Naive thymus-derived CD8-positive, alpha-beta T cell (primary cell): ENCODE results near the gene FN1. TPM values are rescaled to one million over a fixed set of nuclear protein-coding genes. Genes with fewer than 3 reads are reported as not detected.

ENCODE experiments used
- ATAC-seq, 2 donors: fragments of 150-1000 bp; cut with Tn5 transposase in 1 of 2; sonication (Bioruptor Pico), chemical (Tn5 transposase) in 1 of 2; 1 replicate in 1 of 2; 2 replicates in 1 of 2; pipeline ENCODE4 v1.10.0; 2021; ENCODE audit warnings: mild to moderate bottlenecking in 2 of 2, moderate library complexity in 2 of 2
- POLR2A ChIA-PET: fragments of 350-600 bp; sonication (Branson Sonifier 250); formaldehyde crosslinking; loops from one replicate; lab custom pipeline; 2021; ENCODE audit warnings: antibody characterized with exemption; lab: Charles Lee
- DNase-seq, 10 donors: peaks; one replicate each; pipeline versions ENCODE4 v3.0.0 to v3.0.0-alpha.2; 2020 to 2022
- H3K27ac Mint-ChIP-seq, 10 donors: one replicate each; pipeline ENCODE4 v1.8.0; 2020 to 2022; ENCODE audit warnings: mild to moderate bottlenecking in 10 of 10, mixed read lengths in 10 of 10, moderate library complexity in 4 of 10, inconsistent platforms in 1 of 10
- H3K27me3 Mint-ChIP-seq, 5 donors: one replicate each; pipeline ENCODE4 v1.8.0; 2021 to 2022; ENCODE audit warnings: mixed read lengths in 5 of 5
- H3K36me3 Mint-ChIP-seq, 3 donors: one replicate each; pipeline ENCODE4 v1.8.0; 2020 to 2022; ENCODE audit warnings: mixed read lengths in 3 of 3, mild to moderate bottlenecking in 2 of 3, inconsistent platforms in 1 of 3
- H3K4me1 Mint-ChIP-seq, 4 donors: one replicate each; pipeline ENCODE4 v1.8.0; 2021 to 2022; ENCODE audit warnings: mixed read lengths in 4 of 4
- H3K4me3 Mint-ChIP-seq, 10 donors: one replicate each; pipeline ENCODE4 v1.8.0; 2020 to 2022; ENCODE audit warnings: mild to moderate bottlenecking in 10 of 10, mixed read lengths in 10 of 10, moderate library complexity in 6 of 10, inconsistent platforms in 1 of 10
- H3K9me3 Mint-ChIP-seq, 9 donors: one replicate each; pipeline ENCODE4 v1.8.0; 2020 to 2022; ENCODE audit warnings: mixed read lengths in 9 of 9, mild to moderate bottlenecking in 3 of 9, inconsistent platforms in 1 of 9, moderate library complexity in 1 of 9
- polyA plus RNA-seq, 3 donors: library from polyadenylated mRNA; unstranded; fragments of 300-500 nt; fragmentation: Illumina TruSeq; gene quantifications; one replicate each; pipeline ENCODE4 v1.2.3, GENCODE V29; 2021
- total RNA-seq, 8 experiments: library from RNA in 2 of 8; stranded (reverse) in 2 of 8; gene quantifications; one replicate each; pipeline ENCODE4 v1.2.3 and lab custom pipeline; 2021 to 2026

FN1 gene
- total and polyA plus RNA-seq, 5 experiments from 2014 or later: 0.05 to 1.3 (median 0.63) TPM; not detected in 1

DNA sequence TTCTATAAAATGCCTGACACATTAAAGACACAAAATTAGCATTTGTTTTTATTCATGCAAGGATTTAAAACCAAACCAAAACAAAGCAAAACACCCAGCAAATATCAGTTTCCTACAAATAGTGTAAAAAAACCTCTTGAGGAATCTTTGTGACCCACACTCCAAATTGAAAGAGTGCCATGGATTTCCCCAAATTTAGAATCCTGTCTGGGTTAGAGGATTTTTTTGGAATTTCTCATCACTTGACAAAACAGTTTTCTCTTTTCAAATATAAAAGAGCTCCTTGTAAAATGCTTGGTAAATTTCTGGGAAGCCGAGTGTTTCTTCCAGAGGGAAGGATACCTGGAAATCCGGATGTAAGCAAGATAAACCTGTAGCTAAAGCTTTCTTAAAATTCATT, 1.7 kb upstream of the FN1 start:
- ATAC-seq: no peak
- no peak for DNase-seq
- no peak overlapping the region for H3K27ac Mint-ChIP-seq
- peaks cover 13 to 22% (median 20%) of the 10 kb centered on the region in 4 donors for H3K4me1 Mint-ChIP-seq
- peak overlapping the region in 1 of 10 donors; percentile 83 for H3K4me3 Mint-ChIP-seq
- peaks cover 28 to 79% (median 65%) of the 10 kb centered on the region in 5 donors for H3K27me3 Mint-ChIP-seq
- H3K36me3 Mint-ChIP-seq: peaks cover 0 to 3% (median 3%) of the 10 kb centered on the region in 3 donors
- POLR2A ChIA-PET: no interaction called here
- H3K9me3 Mint-ChIP-seq: no peaks in the 10 kb centered on the region

DNA sequence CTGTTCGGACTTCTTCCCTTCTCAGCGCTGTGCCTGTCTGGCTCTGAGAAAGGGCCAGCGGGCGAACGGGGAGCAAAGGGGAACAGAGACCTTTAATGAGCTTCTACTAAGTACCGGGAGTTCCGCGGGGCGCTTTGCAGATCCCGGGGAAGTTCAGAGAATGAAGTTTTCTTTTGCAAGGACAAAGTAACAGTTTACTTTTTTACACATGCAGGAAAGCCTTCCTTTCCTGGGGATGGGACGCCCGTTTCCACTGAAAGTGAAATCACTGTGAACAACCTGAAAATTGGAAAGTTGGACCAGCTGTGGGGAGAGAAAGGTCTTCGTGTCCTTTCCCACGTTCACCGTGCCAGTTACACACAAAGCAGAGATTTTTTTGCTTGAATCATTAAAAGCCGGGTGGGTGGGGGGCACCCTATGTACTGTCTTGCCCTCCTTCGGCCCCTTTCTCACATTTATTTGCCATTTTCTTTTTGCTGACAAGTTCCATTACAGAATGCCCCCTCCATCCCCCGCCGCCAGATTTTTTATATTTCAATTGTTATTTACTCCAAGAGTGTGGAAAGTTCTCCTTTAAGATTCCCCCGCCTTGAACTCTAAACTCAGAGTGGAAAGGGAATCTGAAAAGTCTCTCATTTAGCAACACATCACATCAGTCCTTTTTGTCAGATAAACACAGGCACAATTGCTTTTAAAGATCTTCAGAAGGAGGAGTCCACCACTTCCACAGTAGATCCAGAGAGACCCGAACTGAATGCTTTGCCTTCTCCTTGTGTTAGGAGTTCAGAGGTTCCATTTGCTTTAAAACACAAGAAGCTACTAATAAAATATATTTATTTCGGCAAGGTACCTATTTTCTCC, 1.1 kb upstream of the FN1 start:
- POLR2A ChIA-PET: no interaction called here
- Mint-ChIP-seq H3K27ac (peak overlapping the region in 2 of 10 donors; percentile 11 to 61), H3K9me3 (no peaks in the 10 kb centered on the region), H3K4me3 (peak overlapping the region; percentile 72 to 88 (median 83)), H3K4me1 (peaks cover 13 to 22% (median 20%) of the 10 kb centered on the region in 4 donors), H3K27me3 (peaks cover 30 to 79% (median 65%) of the 10 kb centered on the region in 5 donors), H3K36me3 (peaks cover 0 to 3% (median 3%) of the 10 kb centered on the region in 3 donors)
- ATAC-seq (peak in 1 of 2 donors; percentile 11), DNase-seq (peak in 1 of 10 donors; percentile 8)

GRCh38 chr2:215435280-215435869, 493 bp downstream of the FN1 start:
- Mint-ChIP-seq H3K9me3 (no peaks in the 10 kb centered on the region), H3K4me3 (peak overlapping the region; percentile 39 to 84 (median 75)), H3K27me3 (peaks cover 38 to 92% (median 72%) of the 10 kb centered on the region in 5 donors), H3K27ac (no peak overlapping the region), H3K4me1 (peaks cover 13 to 22% (median 20%) of the 10 kb centered on the region in 4 donors), H3K36me3 (peaks cover 0 to 3% (median 3%) of the 10 kb centered on the region in 3 donors)
- peak; percentile 28 to 35 for ATAC-seq
- DNase-seq: peak in 2 of 10 donors; percentile 13 to 19
- POLR2A ChIA-PET: no interaction called here

GRCh38 chr2:215434447-215435279, 1.2 kb downstream of the FN1 start:
- Mint-ChIP-seq H3K27ac (peak overlapping the region in 1 of 10 donors; percentile 35), H3K27me3 (peaks cover 42 to 94% (median 72%) of the 10 kb centered on the region in 5 donors), H3K9me3 (no peaks in the 10 kb centered on the region), H3K4me1 (peaks cover 13 to 22% (median 20%) of the 10 kb centered on the region in 4 donors), H3K36me3 (peaks cover 0 to 3% (median 3%) of the 10 kb centered on the region in 3 donors), H3K4me3 (peak overlapping the region; percentile 39 to 84 (median 75))
- POLR2A ChIA-PET: no interaction called here
- no peak for DNase-seq
- no peak for ATAC-seq

GRCh38 chr2:215432759-215433594, 2.9 kb downstream of the FN1 start:
- H3K27ac Mint-ChIP-seq: no peak overlapping the region
- H3K9me3 Mint-ChIP-seq: no peaks in the 10 kb centered on the region
- no peak overlapping the region for H3K4me3 Mint-ChIP-seq
- DNase-seq (no peak), ATAC-seq (no peak)
- H3K4me1 Mint-ChIP-seq: peaks cover 13 to 22% (median 20%) of the 10 kb centered on the region in 4 donors
- peaks cover 45 to 94% (median 73%) of the 10 kb centered on the region in 5 donors for H3K27me3 Mint-ChIP-seq
- POLR2A ChIA-PET: no interaction called here
- peaks cover 3% of the 10 kb centered on the region in 3 donors for H3K36me3 Mint-ChIP-seq

GRCh38 chr2:215431778-215432758, 3.8 kb downstream of the FN1 start:
- no peak overlapping the region for H3K4me3 Mint-ChIP-seq

DNA sequence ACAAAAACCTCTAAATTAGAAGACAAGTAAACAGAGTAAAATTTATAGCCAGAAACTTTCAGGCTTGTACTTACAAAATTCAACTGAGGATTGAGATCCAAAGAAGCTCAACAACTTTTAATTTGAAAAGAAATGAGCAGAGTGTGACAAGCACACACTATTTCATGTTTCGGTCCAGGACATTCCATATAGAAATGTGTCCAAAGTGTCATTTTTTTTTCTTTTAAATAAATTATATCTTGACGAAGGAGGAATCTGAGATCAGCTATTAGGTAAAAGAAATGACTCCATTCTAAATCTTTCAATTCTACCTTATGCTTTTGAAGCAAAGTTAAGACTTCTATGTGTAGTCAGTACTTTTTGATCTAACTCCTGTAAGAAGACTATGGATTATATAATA, 4.6 kb downstream of the FN1 start:
- POLR2A ChIA-PET: no interaction called here
- Mint-ChIP-seq H3K9me3 (no peaks in the 10 kb centered on the region), H3K36me3 (peaks cover 0 to 4% (median 3%) of the 10 kb centered on the region in 3 donors), H3K4me1 (peaks cover 6 to 13% (median 11%) of the 10 kb centered on the region in 4 donors), H3K27me3 (peaks cover 42 to 83% (median 66%) of the 10 kb centered on the region in 5 donors), H3K4me3 (no peak overlapping the region), H3K27ac (no peak overlapping the region)
- no peak for DNase-seq
- ATAC-seq: no peak

More at GRCh38 chr2:215431778-215432758, 3.8 kb downstream of the FN1 start:
- Mint-ChIP-seq H3K36me3 (peaks cover 1 to 4% (median 3%) of the 10 kb centered on the region in 3 donors), H3K9me3 (no peaks in the 10 kb centered on the region), H3K27ac (no peak overlapping the region), H3K4me1 (peaks cover 12 to 21% (median 19%) of the 10 kb centered on the region in 4 donors), H3K27me3 (peaks cover 47 to 91% (median 71%) of the 10 kb centered on the region in 5 donors)
- ATAC-seq (no peak), DNase-seq (no peak)
- POLR2A ChIA-PET: no interaction called here

- H3K36me3 Mint-ChIP-seq: peaks cover 0 to 4% (median 3%) of the 10 kb centered on the region in 3 donors
- H3K4me1 Mint-ChIP-seq: peaks cover 4 to 11% (median 9%) of the 10 kb centered on the region in 4 donors
- ATAC-seq: no peak
- POLR2A ChIA-PET: no interaction called here
- peaks cover 41 to 89% (median 66%) of the 10 kb centered on the region in 5 donors for H3K27me3 Mint-ChIP-seq
- H3K27ac Mint-ChIP-seq: no peak overlapping the region
- DNase-seq: no peak
- no peaks in the 10 kb centered on the region for H3K9me3 Mint-ChIP-seq
- H3K4me3 Mint-ChIP-seq: no peak overlapping the region
These were observed 5.2 kb downstream of the FN1 start for GRCh38 chr2:215430528-215431187.

DNA sequence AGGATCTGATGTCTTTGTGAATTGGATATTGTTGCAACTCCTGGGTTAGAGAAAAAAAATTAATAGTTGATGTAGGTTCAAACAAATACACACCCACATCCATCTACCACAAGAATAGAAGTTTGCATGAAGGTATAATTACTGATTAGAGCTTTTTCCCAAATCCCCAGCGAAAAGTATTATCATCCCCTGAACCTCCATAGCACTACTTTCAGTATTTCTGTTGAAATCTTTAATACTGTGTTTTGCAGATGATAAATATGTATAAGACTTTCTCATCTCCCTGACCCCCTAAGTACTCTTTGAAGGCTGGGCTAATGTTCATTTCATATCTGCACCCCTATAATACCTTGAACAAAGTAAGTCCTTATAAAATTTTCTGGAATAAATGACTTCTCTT, 6.4 kb downstream of the FN1 start:
- Mint-ChIP-seq H3K27me3 (peaks cover 34 to 89% (median 58%) of the 10 kb centered on the region in 5 donors), H3K9me3 (no peaks in the 10 kb centered on the region), H3K27ac (no peak overlapping the region), H3K4me1 (no peaks in the 10 kb centered on the region), H3K4me3 (no peak overlapping the region), H3K36me3 (peaks cover 0 to 4% (median 0%) of the 10 kb centered on the region in 3 donors)
- ATAC-seq: no peak
- no peak for DNase-seq
- POLR2A ChIA-PET: no interaction called here

GRCh38 chr2:215428060-215428910, 7.6 kb downstream of the FN1 start:
- POLR2A ChIA-PET: no interaction called here
- H3K27me3 Mint-ChIP-seq: peaks cover 34 to 89% (median 58%) of the 10 kb centered on the region in 5 donors
- H3K36me3 Mint-ChIP-seq: peaks cover 0 to 4% (median 0%) of the 10 kb centered on the region in 3 donors
- no peaks in the 10 kb centered on the region for H3K4me1 Mint-ChIP-seq
- H3K27ac Mint-ChIP-seq: no peak overlapping the region
- no peaks in the 10 kb centered on the region for H3K9me3 Mint-ChIP-seq
- no peak overlapping the region for H3K4me3 Mint-ChIP-seq
- DNase-seq: no peak
- no peak for ATAC-seq
